A549 (cell line): ENCODE data around the gene IGFL2.

ENCODE experiments used
- BHLHE40 ChIP-seq: IDR thresholded peaks from 2 replicates; pipeline ENCODE4 v1.6.1; 2012; ENCODE audit warnings: low read depth, low read length, inconsistent platforms
- CTCF ChIP-seq: fragments of >200 bp; sonication (Bioruptor Twin); formaldehyde crosslinking; IDR thresholded peaks from 3 replicates; pipeline ENCODE4 v1.5.1; 2016
- EP300 ChIP-seq, 2 experiments: fragments of >200 bp; sonication (Bioruptor Twin); formaldehyde crosslinking; IDR thresholded peaks; 2 replicates in 1 of 2; 3 replicates in 1 of 2; pipeline ENCODE4 v1.6.1; 2016 to 2017
- KDM1A ChIP-seq: fragments of 200-600 bp; sonication (generic); IDR thresholded peaks from 2 replicates; pipeline ENCODE4 v1.6.1; 2016; ENCODE audit warnings: low read depth, mild to moderate bottlenecking
- MAX ChIP-seq: IDR thresholded peaks from 2 replicates; pipeline ENCODE4 v1.6.1; 2012
- PHF8 ChIP-seq: fragments of 200-600 bp; sonication (generic); IDR thresholded peaks from 2 replicates; pipeline ENCODE4 v1.6.1; 2016; ENCODE audit warnings: low read depth, mild to moderate bottlenecking, antibody characterized with exemption, moderate library complexity, borderline replicate concordance
- POLR2A ChIP-seq: IDR thresholded peaks from 2 replicates; pipeline ENCODE4 v1.6.1; 2012; ENCODE audit warnings: mild to moderate bottlenecking, low read length
- SMC3 ChIP-seq: fragments of >200 bp; sonication (Bioruptor Twin); formaldehyde crosslinking; IDR thresholded peaks from 3 replicates; pipeline ENCODE4 v1.6.1; 2018; ENCODE audit warnings: inconsistent platforms

- TF ChIP-seq SMC3 (no peak), POLR2A (no peak), CTCF (no peak), EP300 (IDR thresholded peaks at IDR 0.05) (no peak), PHF8 (no peak), KDM1A (no peak), MAX (no peak), BHLHE40 (no peak)
These were observed 6.6 kb upstream of the IGFL2 start for GRCh38 chr19:46141421-46141820.
